Measurements from ENCODE around the gene TPPP2. TPM values are rescaled to one million over a fixed set of nuclear protein-coding genes. Genes with fewer than 3 reads are reported as not detected.
A peak's percentile ranks its signal among the peaks of the same experiment; 100 is the strongest.

The TPPP2 gene
- total and polyA plus RNA-seq, 9 of the 15 experiments (the other 6 are each of a cell fraction or from before 2014, with no cell fraction given), result 0.18 TPM; not detected in 8

GRCh38 chr14:21024585-21025370 is 5.2 kb upstream of the TPPP2 start, which contains the start of gene NDRG2 (continued):
- TF ChIP-seq KLF13 (tag; IDR thresholded peaks at IDR 0.05; ENCODE audit: borderline replicate concordance, low read depth), result no peak
- peak; percentile 75; the same call in 1 of the 2 replicates for TF ChIP-seq PHF8 (IDR thresholded peaks at IDR 0.05; ENCODE audit: borderline replicate concordance, low read length)
- no peak for TF ChIP-seq SNAPC5 (CRISPR knock-in tag; IDR thresholded peaks at IDR 0.05)
- TF ChIP-seq XRCC3 (IDR thresholded peaks at IDR 0.05), result no peak
- TF ChIP-seq, protein P1, sequence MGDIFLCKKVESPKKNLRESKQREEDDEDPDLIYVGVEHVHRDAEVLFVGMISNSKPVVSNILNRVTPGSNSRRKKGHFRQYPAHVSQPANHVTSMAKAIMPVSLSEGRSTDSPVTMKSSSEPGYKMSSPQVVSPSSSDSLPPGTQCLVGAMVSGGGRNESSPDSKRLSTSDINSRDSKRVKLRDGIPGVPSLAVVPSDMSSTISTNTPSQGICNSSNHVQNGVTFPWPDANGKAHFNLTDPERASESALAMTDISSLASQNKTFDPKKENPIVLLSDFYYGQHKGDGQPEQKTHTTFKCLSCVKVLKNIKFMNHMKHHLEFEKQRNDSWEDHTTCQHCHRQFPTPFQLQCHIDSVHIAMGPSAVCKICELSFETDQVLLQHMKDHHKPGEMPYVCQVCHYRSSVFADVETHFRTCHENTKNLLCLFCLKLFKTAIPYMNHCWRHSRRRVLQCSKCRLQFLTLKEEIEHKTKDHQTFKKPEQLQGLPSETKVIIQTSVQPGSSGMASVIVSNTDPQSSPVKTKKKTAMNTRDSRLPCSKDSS (IDR thresholded peaks at IDR 0.05; ENCODE audit: low read depth, partially characterized antibody), result no peak
- TF ChIP-seq NFIC (IDR thresholded peaks at IDR 0.05), result peak; percentile 20; the same call in 1 of the 2 replicates
- TF ChIP-seq SNIP1 (IDR thresholded peaks at IDR 0.05; ENCODE audit: low read depth), result no peak
- no peak for TF ChIP-seq SLC30A9 (CRISPR knock-in tag; IDR thresholded peaks at IDR 0.05)
- TF ChIP-seq, protein P2, sequence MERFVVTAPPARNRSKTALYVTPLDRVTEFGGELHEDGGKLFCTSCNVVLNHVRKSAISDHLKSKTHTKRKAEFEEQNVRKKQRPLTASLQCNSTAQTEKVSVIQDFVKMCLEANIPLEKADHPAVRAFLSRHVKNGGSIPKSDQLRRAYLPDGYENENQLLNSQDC (CRISPR knock-in tag; IDR thresholded peaks at IDR 0.05), result peak; percentile 42; the same call in 1 of the 2 replicates
- no peak for TF ChIP-seq SMAD3 (CRISPR knock-in tag; conservative IDR thresholded peaks at IDR 0.05)
- TF ChIP-seq KLF10 (CRISPR knock-in tag; IDR thresholded peaks at IDR 0.05), result no peak
- TF ChIP-seq SOX6 (IDR thresholded peaks at IDR 0.05), result no peak
- no peak for TF ChIP-seq MEIS2 (IDR thresholded peaks at IDR 0.05; ENCODE audit: partially characterized antibody)
- TF ChIP-seq CTCFL (IDR thresholded peaks at IDR 0.05; ENCODE audit: borderline replicate concordance, insufficient read depth, low read depth, low read length, poor library complexity, severe bottlenecking), result no peak
- no peak for TF ChIP-seq MXI1 (IDR thresholded peaks at IDR 0.05; ENCODE audit: low read depth, low read length)
- TF ChIP-seq, protein P3, sequence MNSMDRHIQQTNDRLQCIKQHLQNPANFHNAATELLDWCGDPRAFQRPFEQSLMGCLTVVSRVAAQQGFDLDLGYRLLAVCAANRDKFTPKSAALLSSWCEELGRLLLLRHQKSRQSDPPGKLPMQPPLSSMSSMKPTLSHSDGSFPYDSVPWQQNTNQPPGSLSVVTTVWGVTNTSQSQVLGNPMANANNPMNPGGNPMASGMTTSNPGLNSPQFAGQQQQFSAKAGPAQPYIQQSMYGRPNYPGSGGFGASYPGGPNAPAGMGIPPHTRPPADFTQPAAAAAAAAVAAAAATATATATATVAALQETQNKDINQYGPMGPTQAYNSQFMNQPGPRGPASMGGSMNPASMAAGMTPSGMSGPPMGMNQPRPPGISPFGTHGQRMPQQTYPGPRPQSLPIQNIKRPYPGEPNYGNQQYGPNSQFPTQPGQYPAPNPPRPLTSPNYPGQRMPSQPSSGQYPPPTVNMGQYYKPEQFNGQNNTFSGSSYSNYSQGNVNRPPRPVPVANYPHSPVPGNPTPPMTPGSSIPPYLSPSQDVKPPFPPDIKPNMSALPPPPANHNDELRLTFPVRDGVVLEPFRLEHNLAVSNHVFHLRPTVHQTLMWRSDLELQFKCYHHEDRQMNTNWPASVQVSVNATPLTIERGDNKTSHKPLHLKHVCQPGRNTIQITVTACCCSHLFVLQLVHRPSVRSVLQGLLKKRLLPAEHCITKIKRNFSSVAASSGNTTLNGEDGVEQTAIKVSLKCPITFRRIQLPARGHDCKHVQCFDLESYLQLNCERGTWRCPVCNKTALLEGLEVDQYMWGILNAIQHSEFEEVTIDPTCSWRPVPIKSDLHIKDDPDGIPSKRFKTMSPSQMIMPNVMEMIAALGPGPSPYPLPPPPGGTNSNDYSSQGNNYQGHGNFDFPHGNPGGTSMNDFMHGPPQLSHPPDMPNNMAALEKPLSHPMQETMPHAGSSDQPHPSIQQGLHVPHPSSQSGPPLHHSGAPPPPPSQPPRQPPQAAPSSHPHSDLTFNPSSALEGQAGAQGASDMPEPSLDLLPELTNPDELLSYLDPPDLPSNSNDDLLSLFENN (IDR thresholded peaks at IDR 0.05; ENCODE audit: low read depth in 2 of 2, low read length in 2 of 2), result no peak
- TF ChIP-seq NFE2 (IDR thresholded peaks at IDR 0.05; ENCODE audit: low read depth), result no peak
- no peak for TF ChIP-seq E2F4 (CRISPR knock-in tag; IDR thresholded peaks at IDR 0.05; ENCODE audit: low read depth)
- no peak for TF ChIP-seq TSC22D4 (tag; IDR thresholded peaks at IDR 0.05)

All from K562 (cell line).